ENCODE results near the gene COLGALT1.

GRCh38 chr19:17520865-17521264 is 34.6 kb upstream of the COLGALT1 start:
- no peak for TF ChIP-seq SIN3A (IDR thresholded peaks at IDR 0.05; ENCODE audit: borderline replicate concordance, insufficient read depth, low read length)
- TF ChIP-seq FOXP2 (optimal IDR thresholded peaks at IDR 0.05; ENCODE audit: borderline replicate concordance, extremely low read depth, extremely low read length, insufficient read depth), result no peak
- TF ChIP-seq POLR2AphosphoS5 (IDR thresholded peaks at IDR 0.05; ENCODE audit: low read depth, low read length), result no peak
- TF ChIP-seq TAF1 (IDR thresholded peaks at IDR 0.05; ENCODE audit: borderline replicate concordance, insufficient read depth, low read length), result no peak

All from PFSK-1 (cell line).